ENCODE measurements around the gene SULT2B1. TPM values are rescaled to one million over a fixed set of nuclear protein-coding genes. Genes with fewer than 3 reads are reported as not detected.

The SULT2B1 gene
- total and polyA plus RNA-seq, 2 of the 4 experiments (the other 2 are of a cell fraction), result 0.09 TPM; not detected in 1

DNA sequence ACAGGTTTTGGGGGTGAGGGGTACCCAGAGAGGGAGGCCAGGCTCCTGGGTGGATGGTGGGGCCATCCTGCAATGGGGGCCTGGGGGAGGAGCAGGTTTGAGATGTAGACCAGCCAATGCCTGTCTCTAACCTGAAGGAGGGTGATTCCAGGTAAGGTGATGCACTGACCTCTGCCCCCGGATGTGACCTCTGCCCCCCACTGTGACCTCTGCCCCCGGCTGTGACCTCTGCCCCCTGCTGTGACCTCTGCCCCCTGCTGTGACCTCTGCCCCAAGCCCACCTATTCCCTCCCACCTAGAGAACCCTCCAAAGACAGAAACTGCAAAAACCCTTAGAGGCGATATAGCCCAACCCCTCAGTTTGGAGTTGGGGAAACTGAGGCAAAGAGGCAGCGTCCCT, 44.3 kb downstream of the SULT2B1 start:
- Histone ChIP-seq H3K4me3 (ENCODE audit: insufficient read depth, low read depth, low read length) (no peak overlapping the region), H2BK120ac (ENCODE audit: low read depth, low read length) (no peak overlapping the region), H4K20me1 (ENCODE audit: insufficient read depth, low read length) (no peaks in the 10 kb centered on the region), H2BK15ac (ENCODE audit: low read depth, low read length) (no peak overlapping the region), H2AFZ (replicated peaks; ENCODE audit: low read length, poor library complexity) (no peak overlapping the region), H3K9ac (ENCODE audit: low read depth, low read length) (no peak overlapping the region), H2AK5ac (ENCODE audit: low read depth, low read length) (no peak overlapping the region), H3K36me3 (ENCODE audit: control insufficient read depth, insufficient read depth, low read length) (no peaks in the 10 kb centered on the region), H3K4ac (ENCODE audit: low read depth, low read length) (no peak overlapping the region), H3K23ac (ENCODE audit: low read depth, low read length) (no peak overlapping the region), H3K9me1 (ENCODE audit: insufficient read depth, low read length) (no peaks in the 10 kb centered on the region), H4K5ac (ENCODE audit: low read depth, low read length) (no peak overlapping the region), H3K4me1 (ENCODE audit: control insufficient read depth, insufficient read depth, low read length) (no peaks in the 10 kb centered on the region), H4K8ac (ENCODE audit: low read depth in 2 of 2, low read length in 2 of 2) (no peak overlapping the region), H2BK20ac (ENCODE audit: low read depth, low read length) (no peak overlapping the region), H4K91ac (ENCODE audit: insufficient read depth, low read depth, low read length) (no peak overlapping the region), H3K27me3 (ENCODE audit: control insufficient read depth, insufficient read depth, low read length) (peaks cover 16% of the 10 kb centered on the region), H3K27ac (ENCODE audit: insufficient read depth, low read length) (no peak overlapping the region), H3K79me1 (ENCODE audit: low read depth in 1 of 2, low read length in 2 of 2) (no peaks in the 10 kb centered on the region), H3K18ac (ENCODE audit: low read depth, low read length) (no peak overlapping the region), H3K4me2 (ENCODE audit: low read depth, low read length) (no peak overlapping the region), H2BK5ac (ENCODE audit: low read depth, low read length, poor library complexity, severe bottlenecking) (no peak overlapping the region), H2AK9ac (replicated peaks; ENCODE audit: low read depth, low read length, poor library complexity) (no peak overlapping the region), H3K56ac (ENCODE audit: extremely low read depth, insufficient read depth, low read length) (no peak overlapping the region), H3K9me3 (ENCODE audit: control insufficient read depth, insufficient read depth, low read length) (no peaks in the 10 kb centered on the region), H3K14ac (replicated peaks; ENCODE audit: low read depth, low read length) (no peak overlapping the region)
- intact Hi-C loops (cut with micrococcal nuclease), result no loop called here
- CTCF ChIA-PET, result no interaction called here
- POLR2A ChIA-PET (ENCODE audit: unreplicated experiment), result no interaction called here
- in situ Hi-C loops (cut with MboI; ENCODE audit: low sequenced_read_pairs), result no loop called here
- ATAC-seq (ENCODE audit: low read depth) (no peak), DNase-seq (no peak)
- no TSS peak for BruUV-seq (replicated peaks)
- no peak for TF ChIP-seq FOS (IDR thresholded peaks at IDR 0.05; ENCODE audit: low read depth, low read length)
- TF ChIP-seq RCOR1 (IDR thresholded peaks at IDR 0.05; ENCODE audit: insufficient replicate concordance, low read length), result no peak
- TF ChIP-seq, protein P1, sequence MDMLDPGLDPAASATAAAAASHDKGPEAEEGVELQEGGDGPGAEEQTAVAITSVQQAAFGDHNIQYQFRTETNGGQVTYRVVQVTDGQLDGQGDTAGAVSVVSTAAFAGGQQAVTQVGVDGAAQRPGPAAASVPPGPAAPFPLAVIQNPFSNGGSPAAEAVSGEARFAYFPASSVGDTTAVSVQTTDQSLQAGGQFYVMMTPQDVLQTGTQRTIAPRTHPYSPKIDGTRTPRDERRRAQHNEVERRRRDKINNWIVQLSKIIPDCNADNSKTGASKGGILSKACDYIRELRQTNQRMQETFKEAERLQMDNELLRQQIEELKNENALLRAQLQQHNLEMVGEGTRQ (IDR thresholded peaks at IDR 0.05; ENCODE audit: low read depth, low read length), result no peak
- no peak for TF ChIP-seq MAZ (IDR thresholded peaks at IDR 0.05; ENCODE audit: borderline replicate concordance, low read depth, low read length)
- TF ChIP-seq RAD21 (IDR thresholded peaks at IDR 0.05; ENCODE audit: low read length), result no peak
- no peak for TF ChIP-seq SMC3 (IDR thresholded peaks at IDR 0.05; ENCODE audit: low read depth, low read length)
- no peak for TF ChIP-seq BHLHE40 (IDR thresholded peaks at IDR 0.05; ENCODE audit: low read depth, low read length)
- dilution Hi-C loops (cut with HindIII; ENCODE audit: low sequenced_read_pairs, unreplicated experiment), result no loop called here
- WGBS, 2 experiments (ENCODE audit: extremely low coverage in 2 of 2, insufficient read length in 1 of 2), result 88% methylated on average over 3 of the region's 4 CpGs; no CpG with 5 or more reads in 1 of the 2 experiments
